Endothelial cell of umbilical vein (primary cell): ENCODE results near the gene HMMR. TPM values are rescaled to one million over a fixed set of nuclear protein-coding genes. Genes with fewer than 3 reads are reported as not detected.

Experiments used
- BruUV-seq: library from RNA; stranded (reverse); fragments of 400-500 nt; replicated peaks from 2 replicates; lab custom pipeline; 2021; lab: Mats Ljungman, UMichigan
- CTCF ChIA-PET: fragments of 300-600, 350-600 bp; sonication (Branson Sonifier 250); formaldehyde crosslinking; loops from one replicate; lab custom pipeline; 2021; ENCODE audit warnings: antibody characterized with exemption, inconsistent platforms; lab: Charles Lee
- POLR2A ChIA-PET: fragments of 300-600, 350-600 bp; sonication (Branson Sonifier 250); formaldehyde crosslinking; loops from one replicate; lab custom pipeline; 2021; ENCODE audit warnings: antibody characterized with exemption, inconsistent platforms; lab: Charles Lee
- DNase-seq: peaks from one replicate; pipeline ENCODE4 v3.0.0-alpha.2; 2011; ENCODE audit warnings: low read depth, low spot score
- FAIRE-seq: peaks from 2 replicates; lab custom pipeline; 2011; peaks lifted over from hg19 to GRCh38; lab: Jason Lieb, UNC
- H2AFZ ChIP-seq: 2 replicates; pipeline ENCODE4 v1.6.0; 2012; ENCODE audit warnings: low read depth, low read length, control low read depth, inconsistent platforms
- H3K27ac ChIP-seq: 2 replicates; pipeline ENCODE4 v1.5.1; 2011; ENCODE audit warnings: low read depth, mild to moderate bottlenecking, control low read depth, low read length, moderate library complexity; ENCODE audit not compliant: insufficient read depth
- H3K27me3 ChIP-seq, 2 experiments: 2 replicates each; pipeline versions ENCODE4 v1.6.0 to v1.6.1; 2011; ENCODE audit warnings: low read length in 2 of 2, mixed read lengths in 1 of 2; ENCODE audit not compliant: control insufficient read depth in 2 of 2, insufficient read depth in 2 of 2
- H3K36me3 ChIP-seq, 2 experiments: 2 replicates in 1 of 2; 3 replicates in 1 of 2; pipeline ENCODE4 v1.5.1; 2011; ENCODE audit warnings: low read length in 2 of 2, mild to moderate bottlenecking in 1 of 2, moderate library complexity in 1 of 2; ENCODE audit not compliant: control insufficient read depth in 2 of 2, insufficient read depth in 2 of 2; ENCODE audit errors: extremely low read depth in 1 of 2
- H3K4me1 ChIP-seq: 3 replicates; pipeline ENCODE4 v1.5.1; 2011; ENCODE audit warnings: mild to moderate bottlenecking, low read length; ENCODE audit not compliant: control insufficient read depth, insufficient read depth; ENCODE audit errors: extremely low read depth
- H3K4me2 ChIP-seq: 2 replicates; pipeline ENCODE4 v1.6.1; 2011; ENCODE audit warnings: low read length, control low read depth, mixed read lengths; ENCODE audit not compliant: insufficient read depth
- H3K4me3 ChIP-seq, 3 experiments: fragments of 200-600 bp in 1 of 3; sonication (generic), shearing (Covaris generic) in 1 of 3; replicated peaks in 1 of 3; 2 replicates each; pipeline ENCODE4 v1.5.1; 2011 to 2016; ENCODE audit warnings: control low read depth in 3 of 3, low read length in 3 of 3, mild to moderate bottlenecking in 2 of 3, inconsistent platforms in 1 of 3, low read depth in 1 of 3, moderate library complexity in 1 of 3; ENCODE audit not compliant: insufficient read depth in 1 of 3
- H3K79me2 ChIP-seq: 2 replicates; pipeline ENCODE4 v1.6.0; 2012; ENCODE audit warnings: low read length, inconsistent platforms; ENCODE audit not compliant: control insufficient read depth, insufficient read depth
- H3K9ac ChIP-seq: replicated peaks from 2 replicates; pipeline ENCODE3; 2011; ENCODE audit warnings: low read length, control low read depth; ENCODE audit not compliant: insufficient read depth; ENCODE audit errors: extremely low read depth
- H3K9me1 ChIP-seq: replicated peaks from 3 replicates; pipeline ENCODE4 v1.6.0; 2011; ENCODE audit warnings: mild to moderate bottlenecking, low read length; ENCODE audit not compliant: control insufficient read depth, insufficient read depth; ENCODE audit errors: extremely low read depth
- H3K9me3 ChIP-seq: replicated peaks from 2 replicates; pipeline ENCODE4 v1.5.1; 2012; ENCODE audit warnings: low read length, inconsistent platforms; ENCODE audit not compliant: control insufficient read depth, insufficient read depth
- H4K20me1 ChIP-seq: replicated peaks from 2 replicates; pipeline ENCODE3; 2011; ENCODE audit warnings: mild to moderate bottlenecking, low read length; ENCODE audit not compliant: control insufficient read depth, insufficient read depth; ENCODE audit errors: extremely low read depth
- CTCF ChIP-seq, 2 donors: IDR thresholded peaks; 1 replicate in 1 of 2; 2 replicates in 1 of 2; pipeline ENCODE4 v1.5.1; 2011; ENCODE audit warnings: low read length in 2 of 2, mild to moderate bottlenecking in 2 of 2, moderate library complexity in 2 of 2, control low read depth in 1 of 2, inconsistent platforms in 1 of 2, low read depth in 1 of 2; ENCODE audit not compliant: insufficient read depth in 1 of 2; ENCODE audit errors: extremely low read depth in 1 of 2
- EZH2 ChIP-seq: IDR thresholded peaks from 2 replicates; pipeline ENCODE4 v1.6.1; 2012; ENCODE audit warnings: borderline replicate concordance, low read depth, mild to moderate bottlenecking, moderate library complexity, low read length, inconsistent platforms; ENCODE audit not compliant: severe bottlenecking
- FOS ChIP-seq: IDR thresholded peaks from 2 replicates; pipeline ENCODE4 v1.6.1; 2011; ENCODE audit warnings: mild to moderate bottlenecking, low read length, moderate library complexity, borderline replicate concordance; ENCODE audit not compliant: insufficient read depth
- GATA2 ChIP-seq: IDR thresholded peaks from 2 replicates; pipeline ENCODE4 v1.7.0; 2011; ENCODE audit warnings: low read depth, mild to moderate bottlenecking, moderate library complexity, mixed read lengths, low read length; ENCODE audit not compliant: insufficient read length, insufficient read depth
- JUN ChIP-seq: IDR thresholded peaks from 2 replicates; pipeline ENCODE4 v1.6.1; 2011; ENCODE audit warnings: borderline replicate concordance, low read depth; ENCODE audit not compliant: insufficient read length, insufficient read depth
- MAX ChIP-seq: IDR thresholded peaks from 2 replicates; pipeline ENCODE4 v1.6.1; 2011; ENCODE audit not compliant: insufficient read depth, insufficient read length
- MYC ChIP-seq: IDR thresholded peaks from one replicate; pipeline ENCODE4 v1.6.1; 2011; ENCODE audit warnings: mild to moderate bottlenecking, low read depth, low read length
- POLR2A ChIP-seq: IDR thresholded peaks from 2 replicates; pipeline ENCODE4 v1.6.1; 2012; ENCODE audit warnings: low read depth, mild to moderate bottlenecking, control low read depth, low read length
- POLR2AphosphoS5 ChIP-seq: IDR thresholded peaks from 2 replicates; pipeline ENCODE4 v1.6.1; 2012; ENCODE audit warnings: low read depth, mild to moderate bottlenecking, control low read depth, low read length, moderate library complexity; ENCODE audit not compliant: insufficient read depth
- dilution Hi-C: fragments of 300-500 bp; cut with MboI; formaldehyde crosslinking; loops from one replicate; pipeline ENCODE4 v1.15.0; 2019; ENCODE audit warnings: low sequenced_read_pairs; ENCODE audit not compliant: extremely low pct_ligation_motif_present
- intact Hi-C: fragments of 100-400 bp; cut with micrococcal nuclease; formaldehyde crosslinking; loops from one replicate; pipeline ENCODE4 v1.10.0; 2022
- polyA plus RNA-seq, 4 experiments: library from polyadenylated mRNA; depleted of rRNA in 3 of 4; stranded (reverse) in 3 of 4; unstranded in 1 of 4; fragments of >200 nt; gene quantifications; 2 replicates each; pipeline versions ENCODE4 v1.2.1 to v1.2.3, GENCODE V29; 2011 to 2012; ENCODE audit warnings: missing spikeins in 1 of 4
- total RNA-seq: library from RNA; stranded (reverse); gene quantifications from 2 replicates; pipeline ENCODE4 v1.2.3, GENCODE V29; 2021

HMMR gene
- total and polyA plus RNA-seq, 2 donors (not counting 3 experiments of a cell fraction or from before 2014, with no cell fraction given) = 5.5 to 31.0 TPM

- no peak overlapping the region for H2AFZ ChIP-seq
- no TSS peak for BruUV-seq
- CTCF ChIA-PET = no interaction called here
- no peak overlapping the region for H3K4me2 ChIP-seq
- H3K9ac ChIP-seq = no peak overlapping the region
- H3K79me2 ChIP-seq = peaks cover 1% of the 10 kb centered on the region
- TF ChIP-seq MAX (no peak), POLR2AphosphoS5 (no peak), POLR2A (no peak), GATA2 (no peak), CTCF (IDR thresholded peaks at IDR 0.05; ENCODE audit: extremely low read depth in 1 of 2, insufficient read depth in 1 of 2, low read depth in 1 of 2, low read length in 2 of 2) (no peak), JUN (no peak), FOS (no peak), MYC (no peak), EZH2 (no peak)
- no peaks in the 10 kb centered on the region for H3K9me3 ChIP-seq
- no peak overlapping the region for H3K4me3 ChIP-seq
- intact Hi-C loops = no loop called here
- no peak for DNase-seq
- H3K36me3 ChIP-seq = no peaks in the 10 kb centered on the region
- H3K27ac ChIP-seq = no peak overlapping the region
- H3K27me3 ChIP-seq = peaks cover 3 to 10% of the 10 kb centered on the region in 2 experiments
- POLR2A ChIA-PET = no interaction called here
- dilution Hi-C loops = no loop called here
- no peaks in the 10 kb centered on the region for H3K9me1 ChIP-seq
- H4K20me1 ChIP-seq = no peaks in the 10 kb centered on the region
- FAIRE-seq = no peak
- H3K4me1 ChIP-seq = no peaks in the 10 kb centered on the region
These were observed 27.9 kb upstream of the HMMR start for GRCh38 chr5:163432544-163432943.
